Endodermal cell (in vitro differentiated cells): ENCODE data around the gene MEGF10. TPM values are rescaled to one million over a fixed set of nuclear protein-coding genes. Genes with fewer than 3 reads are reported as not detected.
"Not testable (repeated sequence)": the region's sequence is repeated elsewhere in the genome, so short reads cannot be mapped to it uniquely, and the experiment has no call there.

Source experiments
- DNase-seq: peaks from one replicate; pipeline ENCODE4 v3.0.0-alpha.2; 2017
- H3K27ac ChIP-seq: 2 replicates; pipeline ENCODE4 v1.5.1; 2013; ENCODE audit warnings: mild to moderate bottlenecking, low read depth, low read length, moderate library complexity
- H3K27me3 ChIP-seq: 2 replicates; pipeline ENCODE4 v1.6.1; 2013; ENCODE audit warnings: mild to moderate bottlenecking, low read length, moderate library complexity; ENCODE audit not compliant: insufficient read depth, control insufficient read depth, poor library complexity, severe bottlenecking
- H3K36me3 ChIP-seq: 2 replicates; pipeline ENCODE4 v1.7.0; 2013; ENCODE audit warnings: mild to moderate bottlenecking, low read length, moderate library complexity; ENCODE audit not compliant: control insufficient read depth, insufficient read depth
- H3K4me1 ChIP-seq: one replicate; pipeline ENCODE4 v1.7.0; 2013; ENCODE audit warnings: low read length; ENCODE audit not compliant: control insufficient read depth, insufficient read depth
- H3K4me3 ChIP-seq: 2 replicates; pipeline ENCODE4 v1.5.1; 2013; ENCODE audit warnings: mild to moderate bottlenecking, low read length, moderate library complexity
- H3K9ac ChIP-seq: 2 replicates; pipeline ENCODE4 v1.6.1; 2013; ENCODE audit warnings: mild to moderate bottlenecking, low read length, moderate library complexity; ENCODE audit not compliant: poor library complexity, severe bottlenecking; ENCODE audit errors: extremely low read depth
- H3K9me3 ChIP-seq: 2 replicates; pipeline ENCODE4 v1.6.1; 2013; ENCODE audit warnings: mild to moderate bottlenecking, low read length, moderate library complexity; ENCODE audit not compliant: control insufficient read depth
- H3K27ac Mint-ChIP-seq: 2 replicates; pipeline ENCODE4 v1.8.0; 2020; ENCODE audit warnings: mixed read lengths
- H3K27me3 Mint-ChIP-seq: 2 replicates; pipeline ENCODE4 v1.8.0; 2021; ENCODE audit warnings: mild to moderate bottlenecking, mixed read lengths; ENCODE audit not compliant: insufficient read depth
- H3K36me3 Mint-ChIP-seq: 2 replicates; pipeline ENCODE4 v1.8.0; 2020; ENCODE audit warnings: low read depth, mixed read lengths
- H3K4me1 Mint-ChIP-seq: 2 replicates; pipeline ENCODE4 v1.8.0; 2020; ENCODE audit warnings: mixed read lengths
- H3K4me3 Mint-ChIP-seq: 2 replicates; pipeline ENCODE4 v1.8.0; 2020; ENCODE audit warnings: mild to moderate bottlenecking, moderate library complexity, mixed read lengths
- H3K9me3 Mint-ChIP-seq: 2 replicates; pipeline ENCODE4 v1.8.0; 2020; ENCODE audit warnings: mild to moderate bottlenecking, mixed read lengths
- CTCF ChIP-seq: fragments of 200-600 bp; sonication (generic); conservative IDR thresholded peaks from 2 replicates; pipeline ENCODE4 v1.5.0; 2021; ENCODE audit warnings: antibody characterized with exemption, mild to moderate bottlenecking
- WGBS, 2 experiments: methylation state at CpG; one replicate each; pipeline versions ENCODE4 v1.1.5 to v1.1.7; 2013; ENCODE audit warnings: missing lambda C conversion rate in 2 of 2, mixed read lengths in 1 of 2; ENCODE audit not compliant: insufficient coverage in 1 of 2, insufficient read length in 1 of 2; 5-methylcytosine and 5-hydroxymethylcytosine counted together
- total RNA-seq, 2 donors: library from RNA; stranded (reverse); fragmentation: NEBNext Ultra II Directional in 1 of 2; extraction: Animal tissue kit (Norgen Biotek cat#: 25700) in 1 of 2; gene quantifications; 2 replicates in 1 of 2; 3 replicates in 1 of 2; pipeline ENCODE4 v1.2.1, GENCODE V29; 2021

The MEGF10 gene
- total RNA-seq, 2 donors from 2014 or later = 12.7 to 17.7 TPM

- Histone ChIP-seq H3K4me3 (no peak overlapping the region), H3K9me3 (peaks cover 5% of the 10 kb centered on the region), H3K27ac (no peak overlapping the region), H3K36me3 (no peaks in the 10 kb centered on the region), H3K9ac (no peak overlapping the region), H3K4me1 (peaks cover 10% of the 10 kb centered on the region), H3K27me3 (no peaks in the 10 kb centered on the region)
- H3K27ac Mint-ChIP-seq = no peak overlapping the region
- H3K9me3 Mint-ChIP-seq = peaks cover 1% of the 10 kb centered on the region
- TF ChIP-seq CTCF = peak; percentile 94
- DNase-seq = peak; percentile 91
- no peak overlapping the region for H3K4me3 Mint-ChIP-seq
- WGBS, 2 experiments = 13 to 51% methylated on average over 4 to 7 of the region's 7 CpGs
- peaks cover 7% of the 10 kb centered on the region for H3K4me1 Mint-ChIP-seq
- no peaks in the 10 kb centered on the region for H3K36me3 Mint-ChIP-seq
- no peaks in the 10 kb centered on the region for H3K27me3 Mint-ChIP-seq
These were observed 23.4 kb downstream of the MEGF10 start for GRCh38 chr5:127313847-127314473.

GRCh38 chr5:127316011-127316410 lies 25.4 kb downstream of the MEGF10 start:
- DNase-seq = no peak
- no peaks in the 10 kb centered on the region for H3K27me3 ChIP-seq
- H3K9me3 ChIP-seq = no peaks in the 10 kb centered on the region
- H3K36me3 ChIP-seq = no peaks in the 10 kb centered on the region
- Mint-ChIP-seq H3K4me3 (no peak overlapping the region), H3K4me1 (peaks cover 11% of the 10 kb centered on the region), H3K36me3 (no peaks in the 10 kb centered on the region), H3K27me3 (no peaks in the 10 kb centered on the region), H3K9me3 (peaks cover 1% of the 10 kb centered on the region), H3K27ac (no peak overlapping the region)
- H3K9ac ChIP-seq = no peak overlapping the region
- H3K4me3 ChIP-seq = no peak overlapping the region
- TF ChIP-seq CTCF = no peak
- H3K27ac ChIP-seq = no peak overlapping the region
- WGBS, 2 experiments = 89 to 100% methylated on average over 1 of the region's 1 CpG
- H3K4me1 ChIP-seq = peaks cover 10% of the 10 kb centered on the region

- 93 to 100% methylated on average over 2 to 3 of the region's 3 CpGs for WGBS, 2 experiments
- DNase-seq, H3K36me3 Mint-ChIP-seq, H3K27me3 ChIP-seq, H3K36me3 ChIP-seq, H3K27me3 Mint-ChIP-seq, H3K4me3 Mint-ChIP-seq, H3K27ac Mint-ChIP-seq, H3K9me3 Mint-ChIP-seq, H3K27ac ChIP-seq, H3K9ac ChIP-seq, H3K4me3 ChIP-seq, H3K9me3 ChIP-seq: not testable (repeated sequence)
- peaks cover 21% of the 10 kb centered on the region for H3K4me1 Mint-ChIP-seq
- H3K4me1 ChIP-seq = peaks cover 10% of the 10 kb centered on the region
These were observed 26.8 kb downstream of the MEGF10 start for GRCh38 chr5:127317385-127317784.
